Activated T-helper 1 cell treated with anti-CD3 and anti-CD28 coated beads, Interleukin-12 subunit alpha, Interleukin-12 subunit beta, Interleukin-2, Interleukin-4 antibody, amounts not matched to agents 30 ng/mL and 10 ng/mL and 1 ng/mL, durations not matched to agents 14 hours and 24 hours and 36 hours (primary cell): ENCODE measurements around the gene PPP1R15B. TPM values are rescaled to one million over a fixed set of nuclear protein-coding genes. Genes with fewer than 3 reads are reported as not detected.

Experiments used
- DNase-seq: peaks from one replicate; pipeline ENCODE4 v3.0.0; 2021; ENCODE audit warnings: low spot score
- H3K27ac Mint-ChIP-seq: one replicate; pipeline ENCODE4 v1.8.0; 2021; ENCODE audit warnings: mild to moderate bottlenecking, mixed read lengths
- H3K27me3 Mint-ChIP-seq: one replicate; pipeline ENCODE4 v1.8.0; 2022; ENCODE audit warnings: mild to moderate bottlenecking, moderate library complexity, mixed read lengths; ENCODE audit not compliant: insufficient read depth
- H3K36me3 Mint-ChIP-seq: one replicate; pipeline ENCODE4 v1.8.0; 2021; ENCODE audit warnings: low read depth, mixed read lengths
- H3K4me1 Mint-ChIP-seq: one replicate; pipeline ENCODE4 v1.8.0; 2021; ENCODE audit warnings: low read depth, mixed read lengths
- H3K4me3 Mint-ChIP-seq: one replicate; pipeline ENCODE4 v1.8.0; 2021; ENCODE audit warnings: mild to moderate bottlenecking, moderate library complexity, mixed read lengths
- H3K9me3 Mint-ChIP-seq: one replicate; pipeline ENCODE4 v1.8.0; 2021; ENCODE audit warnings: mixed read lengths
- intact Hi-C: fragments of 100-400 bp; cut with micrococcal nuclease; formaldehyde crosslinking; loops from one replicate; pipeline ENCODE4 v1.15.1; 2024
- total RNA-seq: library from RNA; stranded (reverse); gene quantifications from 2 replicates; pipeline ENCODE4 v1.2.3, GENCODE V29; 2022

PPP1R15B gene
- 75.8 and 76.2 TPM in 2 replicates for total RNA-seq

DNA sequence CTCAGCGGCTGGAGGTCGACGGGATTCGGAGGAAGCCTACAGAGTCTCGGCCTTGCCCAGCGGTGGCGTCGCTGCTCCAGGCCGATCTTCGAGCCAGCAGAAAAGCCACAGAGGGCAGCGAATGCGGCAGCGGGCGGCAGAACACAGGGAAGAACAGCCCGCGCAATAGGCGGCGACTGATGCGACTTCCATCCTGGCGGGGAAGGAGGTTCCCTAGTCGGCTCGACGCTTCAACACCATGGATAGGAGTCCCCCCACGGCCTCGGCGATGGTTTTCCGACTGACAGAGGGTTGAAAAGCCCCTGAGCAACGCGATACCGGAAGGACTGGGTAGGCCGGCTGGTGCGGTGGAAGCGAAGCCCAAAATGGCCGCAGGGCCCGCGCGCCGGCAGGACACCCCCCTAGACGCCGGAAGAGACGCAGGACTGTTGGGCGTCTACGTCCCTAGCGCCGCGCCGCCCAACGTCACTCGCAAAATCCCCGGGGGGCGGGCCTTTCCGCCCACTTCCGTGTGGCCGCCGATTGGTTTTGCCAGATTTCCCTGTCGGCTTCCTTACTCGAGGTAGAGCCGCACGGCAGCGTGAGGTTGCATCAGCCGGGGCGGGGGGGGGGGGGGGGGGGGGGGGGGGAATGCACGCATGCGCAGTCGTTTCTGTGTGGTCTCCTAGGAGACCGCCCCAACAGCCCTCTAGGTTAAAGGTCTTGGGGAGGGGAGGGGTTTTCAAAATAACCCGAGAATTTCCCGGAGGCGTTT, at the start of gene PPP1R15B:
TSS of gene PPP1R15B (minus strand) at position 367 of the 754 bp plus-strand sequence. CDS start 406 bp downstream, outside the sequence.
- Mint-ChIP-seq H3K4me3 (peak within 1 kb of the TSS; percentile 99), H3K9me3 (no peaks in the 10 kb centered on the region), H3K27ac (peak within 1 kb of the TSS; percentile 99), H3K4me1 (peaks cover 12% of the 10 kb centered on the region), H3K36me3 (peaks cover 40% of the 10 kb centered on the region), H3K27me3 (no peaks in the 10 kb centered on the region)
- DNase-seq: peak; percentile 98
- intact Hi-C loops: loop anchor here (1.0 to 10.0 kb wide), 7 partner anchors 49 to 1087 kb away; partner anchors contain the start of genes MDM4, PIK3C2B and SNRPE

DNA sequence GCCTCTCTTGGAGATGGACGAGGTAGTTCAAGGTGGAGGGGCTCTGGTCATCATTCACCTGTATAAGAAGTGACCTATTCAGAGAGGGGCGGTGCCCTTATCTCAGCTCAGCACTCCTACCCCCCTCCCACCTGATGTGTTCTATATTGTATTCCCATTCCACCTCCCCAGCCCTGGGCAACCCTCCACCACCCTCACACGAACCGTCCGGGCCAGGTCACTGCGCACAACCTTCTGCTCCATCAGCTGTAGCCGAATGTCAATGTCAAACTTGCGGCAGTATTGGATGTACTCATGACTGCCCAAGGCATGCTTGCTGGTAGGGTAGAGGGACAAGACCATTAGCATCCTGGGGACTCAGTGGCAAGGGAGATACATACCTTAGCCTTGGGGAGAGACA, 48.7 kb upstream of the PPP1R15B start:
- intact Hi-C loops: no loop called here
- Mint-ChIP-seq H3K27me3 (no peaks in the 10 kb centered on the region), H3K27ac (no peak overlapping the region), H3K4me3 (peak overlapping the region; percentile 11), H3K4me1 (peaks cover 57% of the 10 kb centered on the region), H3K36me3 (peaks cover 52% of the 10 kb centered on the region), H3K9me3 (no peaks in the 10 kb centered on the region)
- DNase-seq: no peak

GRCh38 chr1:204459706-204460105, 48.1 kb upstream of the PPP1R15B start:
- Mint-ChIP-seq H3K27me3 (no peaks in the 10 kb centered on the region), H3K4me1 (peaks cover 50% of the 10 kb centered on the region), H3K27ac (no peak overlapping the region), H3K4me3 (no peak overlapping the region), H3K9me3 (no peaks in the 10 kb centered on the region), H3K36me3 (peaks cover 47% of the 10 kb centered on the region)
- no peak for DNase-seq
- intact Hi-C loops: no loop called here

DNA sequence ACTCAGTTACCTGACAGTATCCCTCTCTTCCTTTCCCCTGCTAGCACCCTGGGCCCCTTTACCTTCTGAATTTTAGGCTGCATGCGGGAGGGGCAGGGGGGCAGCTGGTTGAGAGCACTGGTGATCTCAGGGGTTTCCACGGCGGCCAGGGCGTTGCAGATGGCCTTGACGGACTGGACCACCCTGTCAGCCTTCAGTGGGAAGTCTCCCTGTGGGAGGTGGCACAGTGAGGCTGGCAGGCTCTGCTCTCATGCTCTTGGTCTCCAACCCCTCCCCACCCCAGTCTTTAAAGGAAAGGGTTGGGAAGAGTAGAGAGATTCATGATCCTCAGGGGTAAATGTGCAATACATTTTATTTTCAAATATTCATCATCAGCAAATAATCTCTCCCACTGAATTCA, 46.0 kb upstream of the PPP1R15B start:
- no peak overlapping the region for H3K27ac Mint-ChIP-seq
- DNase-seq: no peak
- peaks cover 42% of the 10 kb centered on the region for H3K36me3 Mint-ChIP-seq
- no peak overlapping the region for H3K4me3 Mint-ChIP-seq
- no peaks in the 10 kb centered on the region for H3K9me3 Mint-ChIP-seq
- intact Hi-C loops: no loop called here
- no peaks in the 10 kb centered on the region for H3K27me3 Mint-ChIP-seq
- peaks cover 40% of the 10 kb centered on the region for H3K4me1 Mint-ChIP-seq

DNA sequence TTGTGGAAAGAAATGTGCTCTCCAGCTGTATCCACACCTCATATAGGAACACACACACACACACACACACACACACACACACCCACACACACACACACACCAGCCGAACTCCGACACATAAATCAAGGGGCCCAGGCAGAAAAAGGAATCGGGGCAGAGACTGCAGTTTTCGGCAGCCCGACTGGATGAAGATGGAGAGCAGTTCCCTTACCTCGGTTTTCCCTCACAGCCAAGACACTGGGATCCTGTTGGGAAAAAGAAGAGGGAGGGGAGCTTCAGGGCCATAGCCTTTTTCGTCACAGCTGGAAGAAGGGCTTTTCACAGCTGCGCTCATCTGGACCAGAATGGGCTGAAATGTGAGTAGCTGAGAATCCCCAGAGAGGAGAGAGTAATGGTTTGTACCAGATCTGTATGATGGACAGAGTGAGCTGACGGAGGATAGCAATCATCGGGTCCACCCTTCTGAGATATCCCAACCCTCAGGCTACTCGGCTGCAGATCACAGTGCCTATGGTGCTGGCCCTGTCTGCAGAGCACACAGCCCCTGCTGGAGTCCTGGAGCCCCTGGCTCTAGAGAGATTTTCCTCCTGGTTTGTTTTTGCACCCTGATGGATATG, 45.3 kb upstream of the PPP1R15B start:
- Mint-ChIP-seq H3K4me3 (no peak overlapping the region), H3K36me3 (peaks cover 42% of the 10 kb centered on the region), H3K27me3 (no peaks in the 10 kb centered on the region), H3K27ac (peak overlapping the region; percentile 56), H3K9me3 (no peaks in the 10 kb centered on the region), H3K4me1 (peaks cover 35% of the 10 kb centered on the region)
- intact Hi-C loops: no loop called here
- no peak for DNase-seq

- Mint-ChIP-seq H3K4me3 (no peak overlapping the region), H3K27me3 (no peaks in the 10 kb centered on the region), H3K9me3 (no peaks in the 10 kb centered on the region), H3K27ac (no peak overlapping the region), H3K36me3 (peaks cover 44% of the 10 kb centered on the region), H3K4me1 (peaks cover 35% of the 10 kb centered on the region)
- intact Hi-C loops: no loop called here
- no peak for DNase-seq
Observed at GRCh38 chr1:204455831-204456145, 44.2 kb upstream of the PPP1R15B start.

DNA sequence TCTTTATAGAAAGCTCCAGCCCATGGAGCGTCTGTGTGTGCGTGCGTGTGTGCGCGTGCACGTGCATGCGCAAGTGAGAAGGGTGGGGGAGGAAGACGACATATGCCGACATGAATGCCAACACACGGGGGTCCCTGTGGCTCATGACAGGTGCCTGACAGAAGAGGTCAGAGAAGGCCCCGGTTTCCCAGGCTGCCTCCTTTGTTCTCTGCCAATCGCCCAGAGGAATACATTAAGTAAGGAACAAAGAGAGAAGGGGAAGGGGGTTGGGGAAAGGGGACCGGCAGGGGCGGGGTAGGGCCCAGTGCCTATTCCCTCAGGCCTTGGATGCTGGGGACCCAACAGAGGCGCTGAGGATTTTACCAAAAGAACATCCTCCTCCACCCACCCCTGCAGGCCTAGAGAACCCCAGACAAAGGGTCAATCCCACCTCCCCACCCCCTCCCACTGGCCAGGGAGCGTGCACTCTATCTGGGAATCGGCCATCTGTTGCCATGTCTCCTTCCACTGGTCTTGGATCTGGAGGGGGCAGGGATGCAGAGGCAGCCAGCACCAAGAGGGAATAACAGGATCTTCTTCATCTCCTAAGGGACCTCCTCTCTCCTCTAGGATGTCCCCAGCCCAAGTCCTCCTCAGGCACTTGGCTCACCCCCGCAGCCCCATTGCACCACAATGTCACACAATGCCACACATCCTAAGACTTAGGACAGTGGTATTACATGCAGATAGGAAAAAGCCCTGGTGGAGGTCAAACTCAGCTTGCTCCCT, 43.6 kb upstream of the PPP1R15B start:
- no peaks in the 10 kb centered on the region for H3K9me3 Mint-ChIP-seq
- intact Hi-C loops: no loop called here
- H3K36me3 Mint-ChIP-seq: peaks cover 41% of the 10 kb centered on the region
- no peak for DNase-seq
- peaks cover 35% of the 10 kb centered on the region for H3K4me1 Mint-ChIP-seq
- no peaks in the 10 kb centered on the region for H3K27me3 Mint-ChIP-seq
- H3K4me3 Mint-ChIP-seq: no peak overlapping the region
- H3K27ac Mint-ChIP-seq: no peak overlapping the region

GRCh38 chr1:204454476-204454875, 42.9 kb upstream of the PPP1R15B start:
- no peak for DNase-seq
- Mint-ChIP-seq H3K4me3 (no peak overlapping the region), H3K9me3 (no peaks in the 10 kb centered on the region), H3K36me3 (peaks cover 34% of the 10 kb centered on the region), H3K27me3 (no peaks in the 10 kb centered on the region), H3K27ac (no peak overlapping the region), H3K4me1 (peaks cover 32% of the 10 kb centered on the region)
- intact Hi-C loops: no loop called here

DNA sequence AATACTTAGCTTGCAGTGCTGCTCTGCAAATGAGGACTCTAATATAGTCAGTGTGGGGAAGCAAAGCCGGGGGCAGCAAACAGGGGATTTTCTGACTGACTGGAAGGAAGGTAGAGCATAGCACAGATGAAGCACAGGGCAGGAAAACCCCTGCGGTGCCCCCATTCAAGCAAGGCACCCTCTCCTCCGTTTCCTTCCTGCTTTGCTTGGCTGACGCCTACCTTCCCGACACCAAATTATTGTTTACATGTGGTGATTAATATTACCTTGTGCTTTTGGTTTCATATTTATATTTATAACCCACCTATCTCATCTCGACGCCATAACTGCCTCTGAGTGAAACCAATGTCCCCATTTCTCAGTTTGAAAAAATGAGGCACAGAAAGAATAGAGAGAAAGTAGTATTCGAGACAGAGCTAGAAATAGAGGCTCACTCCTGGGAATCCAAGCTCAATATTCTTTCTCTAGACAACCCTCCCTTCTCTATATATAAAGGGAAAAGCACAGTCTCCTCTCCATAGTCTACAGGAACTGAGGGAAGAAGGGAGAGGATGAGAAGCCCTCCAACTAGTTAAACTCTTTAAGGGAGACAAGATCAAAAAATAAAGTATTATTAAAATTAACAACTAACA, 41.6 kb upstream of the PPP1R15B start:
- Mint-ChIP-seq H3K4me3 (peak overlapping the region; percentile 75), H3K4me1 (peaks cover 45% of the 10 kb centered on the region), H3K27ac (peak overlapping the region; percentile 84), H3K27me3 (no peaks in the 10 kb centered on the region), H3K36me3 (peaks cover 31% of the 10 kb centered on the region), H3K9me3 (no peaks in the 10 kb centered on the region)
- DNase-seq: peak; percentile 62
- intact Hi-C loops: loop anchor here (1.0 kb wide), 3 partner anchors 9 to 41 kb away; partner anchors contain the start of gene PIK3C2B

GRCh38 chr1:204451352-204452124, 39.9 kb upstream of the PPP1R15B start:
- Mint-ChIP-seq H3K27me3 (no peaks in the 10 kb centered on the region), H3K9me3 (no peaks in the 10 kb centered on the region), H3K4me1 (peaks cover 48% of the 10 kb centered on the region), H3K27ac (peak overlapping the region; percentile 55), H3K36me3 (peaks cover 25% of the 10 kb centered on the region), H3K4me3 (no peak overlapping the region)
- DNase-seq: no peak
- intact Hi-C loops: no loop called here

GRCh38 chr1:204450461-204451257, 39.0 kb upstream of the PPP1R15B start:
- H3K4me1 Mint-ChIP-seq: peaks cover 51% of the 10 kb centered on the region
- peak overlapping the region; percentile 50 for H3K27ac Mint-ChIP-seq
- H3K27me3 Mint-ChIP-seq: no peaks in the 10 kb centered on the region
- DNase-seq: no peak
- intact Hi-C loops: no loop called here
- H3K9me3 Mint-ChIP-seq: no peaks in the 10 kb centered on the region
- peaks cover 28% of the 10 kb centered on the region for H3K36me3 Mint-ChIP-seq
- H3K4me3 Mint-ChIP-seq: no peak overlapping the region
